HCT116 (cell line): ENCODE measurements around the gene C1QTNF9B. TPM values are rescaled to one million over a fixed set of nuclear protein-coding genes. Genes with fewer than 3 reads are reported as not detected.

Experiments used
- ATAC-seq: fragments of 200-7000 bp; cut with Tn5 transposase; 2 replicates; pipeline ENCODE4 v1.9.1; 2020; ENCODE audit warnings: mild to moderate bottlenecking, moderate library complexity
- BruUV-seq: library from RNA; stranded (reverse); fragments of 400-500 nt; replicated peaks from 2 replicates; lab custom pipeline; 2021; lab: Mats Ljungman, UMichigan
- CTCF ChIA-PET: fragments of 300-600 bp; sonication (Branson Sonifier 250); formaldehyde crosslinking; loops from one replicate; lab custom pipeline; 2021; ENCODE audit warnings: antibody characterized with exemption; lab: Charles Lee
- POLR2A ChIA-PET: fragments of 300-600, 350-600 bp; sonication (Branson Sonifier 250); formaldehyde crosslinking; loops from one replicate; lab custom pipeline; 2021; ENCODE audit warnings: antibody characterized with exemption; lab: Charles Lee
- RAD21 ChIA-PET, 2 experiments: fragments of 300-600 bp; sonication (Branson Sonifier 250); formaldehyde crosslinking; loops; one replicate each; lab custom pipeline; 2023; ENCODE audit warnings: low total read pairs in 2 of 2; ENCODE audit not compliant: uncharacterized antibody in 2 of 2, unreplicated experiment in 2 of 2, low non-redundant PET in 1 of 2; lab: Charles Lee
- DNase-seq: peaks from one replicate; pipeline ENCODE4 v3.0.0-alpha.2; 2010; ENCODE audit warnings: low read depth, low spot score
- H2AFZ ChIP-seq: fragments of 200-600 bp; shearing (Covaris generic), sonication (generic); 2 replicates; pipeline ENCODE4 v1.6.1; 2017; ENCODE audit warnings: low read depth, mixed run types, mixed read lengths, antibody characterized with exemption, low read length; ENCODE audit not compliant: poor library complexity, severe bottlenecking
- H3K27ac ChIP-seq: 2 replicates; pipeline ENCODE4 v1.5.1; 2012; ENCODE audit warnings: low read depth, low read length
- H3K27me3 ChIP-seq: fragments of 200-600 bp; sonication (generic); 2 replicates; pipeline ENCODE4 v1.6.1; 2016; ENCODE audit warnings: mixed run types, low read length, mixed read lengths; ENCODE audit not compliant: insufficient read depth
- H3K36me3 ChIP-seq, 2 experiments: fragments of 200-500 bp in 1 of 2; fragments of 200-600 bp in 1 of 2; sonication (Bioruptor generic) in 1 of 2; sonication (generic) in 1 of 2; 2 replicates each; pipeline versions ENCODE4 v1.5.1 to v1.6.1; 2014 to 2016; ENCODE audit warnings: low read length in 2 of 2, inconsistent platforms in 1 of 2, mixed read lengths in 1 of 2, mixed run types in 1 of 2; ENCODE audit not compliant: insufficient read depth in 2 of 2, control insufficient read depth in 1 of 2
- H3K4me1 ChIP-seq, 2 experiments: fragments of 200-600 bp in 1 of 2; sonication (generic) in 1 of 2; 2 replicates each; pipeline versions ENCODE4 v1.5.1 to v1.6.1; 2012 to 2017; ENCODE audit warnings: low read length in 2 of 2, inconsistent platforms in 1 of 2, mild to moderate bottlenecking in 1 of 2, mixed read lengths in 1 of 2, mixed run types in 1 of 2, moderate library complexity in 1 of 2; ENCODE audit not compliant: insufficient read depth in 2 of 2, control insufficient read depth in 1 of 2
- H3K4me2 ChIP-seq: fragments of 200-600 bp; sonication (generic); 2 replicates; pipeline ENCODE4 v1.6.1; 2017; ENCODE audit warnings: mixed run types, low read length, mixed read lengths
- H3K4me3 ChIP-seq, 2 experiments: fragments of 200-600 bp in 1 of 2; sonication (generic) in 1 of 2; replicated peaks in 1 of 2; 2 replicates each; pipeline ENCODE4 v1.5.1; 2011 to 2016; ENCODE audit warnings: low read length in 2 of 2, control low read depth in 1 of 2, low read depth in 1 of 2, mild to moderate bottlenecking in 1 of 2, mixed read lengths in 1 of 2, mixed run types in 1 of 2
- H3K79me2 ChIP-seq: fragments of 200-600 bp; sonication (generic); 2 replicates; pipeline ENCODE4 v1.6.1; 2017; ENCODE audit warnings: mild to moderate bottlenecking, mixed run types, low read length, moderate library complexity, mixed read lengths; ENCODE audit not compliant: insufficient read depth
- H3K9ac ChIP-seq: fragments of 200-600 bp; sonication (generic); 2 replicates; pipeline ENCODE4 v1.6.1; 2016; ENCODE audit warnings: low read length, mixed read lengths
- H3K9me2 ChIP-seq: fragments of 200-600 bp; sonication (generic), shearing (Covaris generic); 2 replicates; pipeline ENCODE4 v1.6.1; 2017; ENCODE audit warnings: mixed run types, mild to moderate bottlenecking, moderate library complexity; ENCODE audit not compliant: insufficient read depth
- H3K9me3 ChIP-seq, 2 experiments: fragments of 200-500 bp in 1 of 2; fragments of 200-600 bp in 1 of 2; sonication (Bioruptor generic) in 1 of 2; sonication (generic) in 1 of 2; 2 replicates each; pipeline ENCODE4 v1.6.1; 2014 to 2017; ENCODE audit warnings: low read length in 2 of 2, mixed read lengths in 2 of 2, inconsistent platforms in 1 of 2, low read depth in 1 of 2, mild to moderate bottlenecking in 1 of 2, mixed run types in 1 of 2, moderate library complexity in 1 of 2; ENCODE audit not compliant: control insufficient read depth in 1 of 2, insufficient read depth in 1 of 2
- H4K20me1 ChIP-seq: fragments of 200-600 bp; sonication (generic), shearing (Covaris generic); 2 replicates; pipeline ENCODE4 v1.6.1; 2017; ENCODE audit warnings: mixed run types, mild to moderate bottlenecking, moderate library complexity; ENCODE audit not compliant: insufficient read depth
- EGR1 ChIP-seq: IDR thresholded peaks from 2 replicates; pipeline ENCODE4 v1.6.1; 2012; ENCODE audit warnings: low read depth
- EZH2 ChIP-seq: fragments of 200-600 bp; sonication (generic); IDR thresholded peaks from 2 replicates; pipeline ENCODE4 v1.6.1; 2017; ENCODE audit warnings: antibody characterized with exemption, mixed run types
- FOSL1 ChIP-seq: IDR thresholded peaks from 2 replicates; pipeline ENCODE4 v1.6.1; 2012; ENCODE audit warnings: low read depth
- JUND ChIP-seq: IDR thresholded peaks from 2 replicates; pipeline ENCODE4 v1.6.1; 2012
- POLR2A ChIP-seq: IDR thresholded peaks from 2 replicates; pipeline ENCODE4 v1.7.0; 2011; ENCODE audit warnings: borderline replicate concordance; ENCODE audit not compliant: insufficient read depth, insufficient read length; ENCODE audit errors: extremely low read depth
- SP1 ChIP-seq: IDR thresholded peaks from 2 replicates; pipeline ENCODE4 v1.6.1; 2012; ENCODE audit warnings: low read depth
- intact Hi-C: fragments of 100-400 bp; cut with micrococcal nuclease; formaldehyde crosslinking; loops from 2 replicates; pipeline ENCODE4 v1.10.0; 2022
- total RNA-seq: library from RNA; stranded (reverse); gene quantifications from one replicate; pipeline ENCODE4 v1.2.1, GENCODE V29; 2021; ENCODE audit not compliant: unreplicated experiment
- TF ChIP-seq, protein P1 (sequence below): IDR thresholded peaks from 2 replicates; pipeline ENCODE4 v1.6.1; 2012
- TF ChIP-seq, protein P2 (sequence below): IDR thresholded peaks from 2 replicates; pipeline ENCODE4 v1.6.1; 2011; ENCODE audit warnings: mild to moderate bottlenecking, low read length, moderate library complexity; ENCODE audit not compliant: insufficient replicate concordance; ENCODE audit errors: extremely low read depth
- TF ChIP-seq, protein P3 (sequence below), 3 experiments: fragments of 200-600 bp in 1 of 3; sonication (generic) in 1 of 3; IDR thresholded peaks in 2 of 3; conservative IDR thresholded peaks in 1 of 3; 2 replicates each; pipeline ENCODE4 v1.5.1; 2012 to 2017; ENCODE audit warnings: low read depth in 2 of 3, low read length in 2 of 3, antibody characterized with exemption in 1 of 3, borderline replicate concordance in 1 of 3, control low read depth in 1 of 3, mild to moderate bottlenecking in 1 of 3, mixed read lengths in 1 of 3, mixed run types in 1 of 3, moderate library complexity in 1 of 3; ENCODE audit not compliant: insufficient read depth in 1 of 3
- TF ChIP-seq, protein P4 (sequence below): IDR thresholded peaks from 2 replicates; pipeline ENCODE4 v1.6.1; 2012

The C1QTNF9B gene
- total RNA-seq, 1 experiment from 2014 or later, result not detected

DNA sequence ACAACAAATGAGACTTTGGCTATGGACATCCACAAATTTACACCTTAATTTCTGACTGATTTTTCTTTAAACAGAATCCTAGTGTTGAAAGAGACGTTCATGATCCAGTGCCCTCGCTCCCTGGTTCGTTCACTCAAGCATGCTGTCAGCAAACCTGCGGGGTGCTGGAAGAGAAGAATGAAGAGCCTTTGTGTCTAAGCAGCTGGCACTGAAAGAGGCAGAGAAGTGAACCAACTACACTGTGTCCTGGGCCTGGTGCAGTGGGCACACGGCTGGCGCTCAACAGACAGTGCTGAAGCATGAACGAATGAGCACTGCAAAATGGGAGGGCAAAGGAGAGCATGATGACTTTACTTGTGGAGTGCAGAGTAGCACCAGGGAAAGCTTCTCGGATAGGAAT lies 54.9 kb downstream of the C1QTNF9B start:
- H2AFZ ChIP-seq, result no peak overlapping the region
- no peak for ATAC-seq
- DNase-seq, result no peak
- POLR2A ChIA-PET, result no interaction called here
- H3K4me3 ChIP-seq, result no peak overlapping the region
- no peaks in the 10 kb centered on the region for H3K9me3 ChIP-seq
- no TSS peak for BruUV-seq
- H3K27ac ChIP-seq, result no peak overlapping the region
- H3K4me2 ChIP-seq, result no peak overlapping the region
- H3K4me1 ChIP-seq, result no peaks in the 10 kb centered on the region
- H3K79me2 ChIP-seq, result no peaks in the 10 kb centered on the region
- intact Hi-C loops, result no loop called here
- RAD21 ChIA-PET, result no interaction called here
- no peaks in the 10 kb centered on the region; a peak in 1 of 4 replicates for H3K36me3 ChIP-seq
- no peaks in the 10 kb centered on the region for H3K9me2 ChIP-seq
- no peaks in the 10 kb centered on the region for H3K27me3 ChIP-seq
- H3K9ac ChIP-seq, result no peak overlapping the region
- CTCF ChIA-PET, result no interaction called here
- TF ChIP-seq JUND (no peak), EGR1 (no peak), FOSL1 (no peak), SP1 (no peak), EZH2 (no peak), POLR2A (no peak)
- TF ChIP-seq, protein P1, sequence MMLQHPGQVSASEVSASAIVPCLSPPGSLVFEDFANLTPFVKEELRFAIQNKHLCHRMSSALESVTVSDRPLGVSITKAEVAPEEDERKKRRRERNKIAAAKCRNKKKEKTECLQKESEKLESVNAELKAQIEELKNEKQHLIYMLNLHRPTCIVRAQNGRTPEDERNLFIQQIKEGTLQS, result no peak
- TF ChIP-seq, protein P2, sequence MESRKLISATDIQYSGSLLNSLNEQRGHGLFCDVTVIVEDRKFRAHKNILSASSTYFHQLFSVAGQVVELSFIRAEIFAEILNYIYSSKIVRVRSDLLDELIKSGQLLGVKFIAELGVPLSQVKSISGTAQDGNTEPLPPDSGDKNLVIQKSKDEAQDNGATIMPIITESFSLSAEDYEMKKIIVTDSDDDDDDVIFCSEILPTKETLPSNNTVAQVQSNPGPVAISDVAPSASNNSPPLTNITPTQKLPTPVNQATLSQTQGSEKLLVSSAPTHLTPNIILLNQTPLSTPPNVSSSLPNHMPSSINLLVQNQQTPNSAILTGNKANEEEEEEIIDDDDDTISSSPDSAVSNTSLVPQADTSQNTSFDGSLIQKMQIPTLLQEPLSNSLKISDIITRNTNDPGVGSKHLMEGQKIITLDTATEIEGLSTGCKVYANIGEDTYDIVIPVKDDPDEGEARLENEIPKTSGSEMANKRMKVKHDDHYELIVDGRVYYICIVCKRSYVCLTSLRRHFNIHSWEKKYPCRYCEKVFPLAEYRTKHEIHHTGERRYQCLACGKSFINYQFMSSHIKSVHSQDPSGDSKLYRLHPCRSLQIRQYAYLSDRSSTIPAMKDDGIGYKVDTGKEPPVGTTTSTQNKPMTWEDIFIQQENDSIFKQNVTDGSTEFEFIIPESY, result no peak
- TF ChIP-seq, protein P3, sequence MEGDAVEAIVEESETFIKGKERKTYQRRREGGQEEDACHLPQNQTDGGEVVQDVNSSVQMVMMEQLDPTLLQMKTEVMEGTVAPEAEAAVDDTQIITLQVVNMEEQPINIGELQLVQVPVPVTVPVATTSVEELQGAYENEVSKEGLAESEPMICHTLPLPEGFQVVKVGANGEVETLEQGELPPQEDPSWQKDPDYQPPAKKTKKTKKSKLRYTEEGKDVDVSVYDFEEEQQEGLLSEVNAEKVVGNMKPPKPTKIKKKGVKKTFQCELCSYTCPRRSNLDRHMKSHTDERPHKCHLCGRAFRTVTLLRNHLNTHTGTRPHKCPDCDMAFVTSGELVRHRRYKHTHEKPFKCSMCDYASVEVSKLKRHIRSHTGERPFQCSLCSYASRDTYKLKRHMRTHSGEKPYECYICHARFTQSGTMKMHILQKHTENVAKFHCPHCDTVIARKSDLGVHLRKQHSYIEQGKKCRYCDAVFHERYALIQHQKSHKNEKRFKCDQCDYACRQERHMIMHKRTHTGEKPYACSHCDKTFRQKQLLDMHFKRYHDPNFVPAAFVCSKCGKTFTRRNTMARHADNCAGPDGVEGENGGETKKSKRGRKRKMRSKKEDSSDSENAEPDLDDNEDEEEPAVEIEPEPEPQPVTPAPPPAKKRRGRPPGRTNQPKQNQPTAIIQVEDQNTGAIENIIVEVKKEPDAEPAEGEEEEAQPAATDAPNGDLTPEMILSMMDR (IDR thresholded peaks at IDR 0.05 in 2 of 3, conservative IDR thresholded peaks at IDR 0.05 in 1 of 3; ENCODE audit: borderline replicate concordance in 1 of 3, insufficient read depth in 1 of 3, low read depth in 2 of 3, low read length in 2 of 3), result no peak
- TF ChIP-seq, protein P4, sequence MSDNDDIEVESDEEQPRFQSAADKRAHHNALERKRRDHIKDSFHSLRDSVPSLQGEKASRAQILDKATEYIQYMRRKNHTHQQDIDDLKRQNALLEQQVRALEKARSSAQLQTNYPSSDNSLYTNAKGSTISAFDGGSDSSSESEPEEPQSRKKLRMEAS, result no peak
- no peaks in the 10 kb centered on the region for H4K20me1 ChIP-seq

Other genes with a start within 250 kb of the C1QTNF9B start
- gene MIPEP, start 8.1 kb downstream of the C1QTNF9B start, total RNA-seq, result 33.3 TPM